GM19351 (cell line): ENCODE data around the gene URGCP.
"Not testable (repeated sequence)": the region's sequence is repeated elsewhere in the genome, so short reads cannot be mapped to it uniquely, and the experiment has no call there.

Experiments
- ATAC-seq: cut with Tn5 transposase; IDR thresholded peaks from one replicate; pipeline ENCODE4 v1.9.1; 2021; ENCODE audit warnings: mild to moderate bottlenecking, moderate library complexity; ENCODE audit not compliant: unreplicated experiment

The URGCP gene

DNA sequence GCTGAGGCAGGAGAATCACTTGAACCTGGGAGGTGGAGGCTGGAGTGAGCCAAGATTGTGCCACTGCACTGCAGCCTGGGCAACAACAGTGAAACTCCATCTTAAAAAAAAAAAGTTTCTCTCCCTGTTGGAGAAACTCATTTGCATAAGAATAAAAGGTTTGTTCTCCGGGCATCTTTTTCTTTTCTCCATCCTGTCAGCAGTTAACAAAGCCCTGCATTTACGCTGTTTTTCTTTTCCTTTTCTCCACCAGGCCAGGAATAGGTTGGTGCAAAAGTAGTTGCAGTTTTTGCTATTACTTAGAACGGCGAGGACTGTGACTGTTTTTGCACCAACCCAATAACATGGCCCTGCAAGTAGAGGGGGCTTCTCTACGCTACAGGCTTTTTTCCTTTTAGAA is 9.5 kb upstream of the URGCP start:
- no peak for ATAC-seq

DNA sequence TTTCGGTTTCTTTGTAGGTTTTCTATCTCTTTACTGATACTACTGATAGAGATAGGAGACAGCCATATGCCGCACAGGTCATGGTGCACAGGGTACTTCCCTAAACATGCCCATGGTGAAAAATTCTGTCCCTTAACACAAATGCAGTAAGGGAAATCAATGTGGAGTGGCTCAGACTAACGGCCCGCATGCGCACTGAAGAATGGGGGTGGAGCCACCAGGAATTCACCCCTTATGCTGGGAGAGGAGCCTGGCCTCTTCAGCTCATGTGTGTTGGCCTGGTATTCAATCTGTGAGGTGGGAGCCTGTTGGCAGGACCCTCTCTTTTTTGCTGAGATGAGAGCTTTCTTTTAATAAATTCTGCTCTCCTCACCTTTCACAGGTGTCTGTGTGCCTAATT is 8.4 kb upstream of the URGCP start:
- ATAC-seq = no peak

DNA sequence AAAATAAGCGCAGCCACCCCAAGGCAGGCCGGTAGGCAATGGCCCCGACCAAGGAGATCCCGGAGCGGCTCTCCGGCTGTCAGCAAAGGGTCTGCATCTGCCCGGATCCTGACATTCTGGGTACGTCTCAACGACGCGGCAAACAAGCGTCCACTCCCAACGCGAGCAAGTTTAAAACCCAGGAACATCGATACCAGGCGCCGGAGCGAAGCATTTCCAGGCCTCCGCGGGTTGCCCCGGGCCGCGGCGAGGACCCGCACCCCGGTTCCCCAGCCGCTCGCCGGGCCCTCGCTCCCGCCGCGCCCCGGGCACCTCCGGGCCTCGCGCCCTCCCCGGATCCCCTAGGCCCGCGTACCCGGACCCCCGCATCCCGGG is 453 bp downstream of the URGCP start:
- ATAC-seq = peak; percentile 36

DNA sequence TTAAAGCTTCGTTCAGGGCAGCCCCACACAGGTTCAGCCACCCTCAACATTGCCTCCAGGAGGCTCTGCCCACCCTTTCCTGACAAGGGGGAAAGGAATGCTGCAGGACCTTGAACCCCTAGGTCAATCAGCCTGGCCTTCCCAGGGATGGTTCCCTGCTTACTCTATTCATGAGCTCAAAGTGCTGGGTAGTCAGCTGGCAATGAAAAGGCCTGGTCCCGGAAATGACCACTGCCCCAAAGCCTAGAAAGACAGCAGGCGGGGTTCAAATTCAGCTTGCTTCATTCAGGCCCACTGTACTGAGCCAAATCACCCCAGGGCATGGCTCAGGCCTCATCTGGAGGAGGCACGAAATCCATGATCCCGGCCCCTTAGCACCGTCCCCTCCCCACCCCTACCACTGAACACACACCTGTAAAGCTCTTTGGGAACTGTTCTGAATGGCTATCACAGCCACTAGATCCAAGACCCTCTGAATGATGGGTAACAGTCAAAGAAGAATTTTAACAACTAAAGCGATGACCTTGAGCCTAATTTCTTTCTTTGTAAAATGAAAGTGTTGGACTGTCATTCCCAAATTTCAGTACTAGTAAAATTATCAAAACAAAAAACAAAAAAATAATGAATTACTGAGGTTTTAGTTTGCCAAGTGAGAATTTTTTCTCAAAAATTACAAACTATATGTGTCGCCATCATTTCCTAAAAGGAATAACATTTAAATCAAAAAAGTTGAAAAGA is 1.0 kb downstream of the URGCP start:
- ATAC-seq = no peak

DNA sequence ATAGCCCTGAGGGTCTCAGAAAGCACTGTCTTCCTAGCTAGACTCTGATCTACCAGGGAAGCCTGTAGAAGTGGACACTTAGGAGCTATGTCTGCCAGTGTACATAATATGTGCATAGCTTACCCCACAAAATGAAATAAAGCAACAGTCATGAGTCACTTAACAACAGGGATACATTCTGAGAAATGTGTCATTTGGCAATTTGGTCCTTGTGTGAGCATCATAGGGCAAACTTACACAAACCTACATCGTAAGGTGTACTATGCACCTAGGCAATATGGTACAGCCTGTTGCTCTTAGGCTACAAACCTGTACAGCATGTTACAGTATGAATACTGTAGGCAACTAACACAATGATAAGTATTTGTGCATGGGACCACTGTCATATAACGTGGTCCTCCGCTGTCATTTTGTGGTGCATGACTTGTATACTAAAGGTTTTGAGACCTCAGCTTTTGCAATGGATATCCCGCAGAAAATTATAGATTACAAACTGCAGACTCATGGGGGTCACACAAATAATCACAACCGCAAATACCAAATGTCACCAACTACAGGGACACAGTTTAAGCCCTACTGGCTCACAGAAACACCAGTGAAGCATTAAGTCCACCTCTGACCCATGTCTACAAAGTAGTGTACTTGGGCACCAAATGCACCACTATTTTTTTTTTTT is 1.7 kb downstream of the URGCP start:
- ATAC-seq = no peak

DNA sequence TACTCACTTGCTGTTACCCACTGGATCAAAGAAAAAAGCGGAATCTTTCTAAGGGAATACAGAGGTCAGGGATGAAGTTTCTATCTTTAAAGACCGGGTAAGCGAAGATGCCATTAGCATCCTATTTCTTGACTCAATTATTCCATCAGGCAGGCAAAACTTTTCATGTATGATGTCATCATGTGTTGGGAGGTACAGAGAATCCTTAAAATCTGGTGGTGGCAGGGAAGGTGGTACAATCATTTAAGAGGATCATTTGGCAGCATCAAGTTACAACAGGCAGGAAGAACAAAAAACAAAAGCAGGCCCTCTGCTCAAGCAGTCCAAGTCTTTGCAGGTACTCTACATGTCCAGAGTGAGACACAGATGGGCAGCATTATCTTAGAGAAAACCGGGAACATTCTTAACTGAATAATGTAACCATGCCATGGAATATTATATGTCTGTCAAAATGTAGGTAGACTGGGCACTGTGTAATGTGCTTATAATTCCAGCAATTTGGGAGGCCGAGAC is 3.8 kb downstream of the URGCP start:
- ATAC-seq = no peak

DNA sequence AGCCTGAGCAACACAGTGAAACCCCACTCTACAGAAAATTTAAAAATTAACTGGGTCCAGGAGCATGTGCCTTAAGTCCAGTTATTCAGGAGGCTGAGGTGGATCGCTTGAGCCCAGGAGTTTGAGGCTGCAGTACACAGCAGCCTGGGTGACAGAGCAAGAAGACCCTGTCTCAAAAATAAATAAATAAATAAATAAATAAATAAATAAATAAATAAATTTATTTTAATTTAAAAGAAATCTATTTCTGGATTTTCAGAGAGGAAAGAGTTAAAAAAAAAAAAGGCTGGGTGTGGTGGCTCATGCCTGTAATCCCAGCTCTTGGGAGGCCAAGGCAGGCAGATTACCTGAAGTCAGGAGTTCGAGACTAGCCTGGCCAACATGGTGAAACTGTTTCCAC is 7.8 kb downstream of the URGCP start:
- not testable (repeated sequence) for ATAC-seq

DNA sequence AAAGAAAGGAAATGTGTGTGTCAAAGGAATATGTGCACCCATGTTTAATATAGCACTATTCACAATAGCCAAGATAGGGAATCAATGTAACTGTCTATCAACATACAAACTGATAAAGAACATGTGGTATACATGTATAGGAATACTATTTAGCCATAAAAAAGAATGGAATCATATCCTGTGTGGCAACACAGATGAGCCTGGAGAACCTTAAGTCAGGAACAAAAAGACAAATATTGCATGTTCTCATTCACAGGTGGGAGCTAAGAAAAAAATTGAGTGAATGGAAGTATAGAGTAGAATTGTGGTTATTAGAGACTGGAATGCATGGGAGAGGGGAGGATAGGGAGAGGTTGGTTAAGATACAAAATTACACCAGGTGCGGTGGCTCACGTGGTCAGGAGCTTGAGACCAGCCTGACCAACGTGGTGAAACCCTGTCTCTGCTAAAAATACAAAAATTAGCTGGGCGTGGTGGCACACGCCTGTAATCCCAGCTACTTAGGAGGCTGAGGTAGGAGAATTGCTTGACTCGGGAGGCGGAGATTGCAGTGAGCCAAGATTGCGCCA is 10.5 kb downstream of the URGCP start:
- ATAC-seq = no peak

DNA sequence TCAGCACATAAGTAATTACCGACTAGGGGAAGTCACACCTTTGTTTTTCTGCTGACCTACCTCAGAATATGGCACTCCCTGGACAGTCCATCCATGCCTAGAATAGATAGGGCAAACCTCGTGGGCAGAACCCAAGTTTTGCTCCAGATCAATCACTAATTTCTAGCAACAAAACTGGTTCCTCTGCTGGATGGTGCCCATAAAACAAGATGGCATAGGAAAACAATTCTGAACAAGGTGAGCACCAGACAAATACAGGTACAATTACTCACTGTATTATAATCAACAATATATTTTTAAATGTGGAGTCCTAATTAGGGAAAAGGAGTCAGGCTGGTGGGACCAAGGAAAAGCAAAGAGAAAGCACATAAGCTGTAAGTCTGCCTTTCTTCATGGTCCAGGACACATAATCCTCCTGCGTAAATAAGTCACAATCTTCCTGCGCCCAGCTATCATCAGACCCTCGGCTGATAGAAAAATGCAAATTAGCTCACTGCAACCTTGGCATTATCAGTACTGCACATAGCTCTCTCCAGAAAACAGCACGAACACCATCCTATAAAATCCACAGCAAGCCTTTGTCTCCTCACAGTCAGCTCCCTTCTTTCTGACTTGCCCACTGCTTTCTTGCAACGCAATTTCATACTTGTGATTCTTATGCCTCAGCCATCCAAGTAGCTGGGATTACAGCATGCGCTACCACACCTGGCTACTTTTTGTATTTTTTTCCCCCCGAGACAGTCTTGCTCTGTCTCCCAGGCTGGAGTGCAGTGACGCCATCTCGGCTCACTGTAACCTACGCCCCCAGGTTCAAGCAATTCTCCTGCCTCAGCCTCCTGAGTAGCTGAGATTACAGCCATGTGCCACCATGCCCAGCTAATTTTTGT is 15.1 kb downstream of the URGCP start:
- ATAC-seq = no peak

DNA sequence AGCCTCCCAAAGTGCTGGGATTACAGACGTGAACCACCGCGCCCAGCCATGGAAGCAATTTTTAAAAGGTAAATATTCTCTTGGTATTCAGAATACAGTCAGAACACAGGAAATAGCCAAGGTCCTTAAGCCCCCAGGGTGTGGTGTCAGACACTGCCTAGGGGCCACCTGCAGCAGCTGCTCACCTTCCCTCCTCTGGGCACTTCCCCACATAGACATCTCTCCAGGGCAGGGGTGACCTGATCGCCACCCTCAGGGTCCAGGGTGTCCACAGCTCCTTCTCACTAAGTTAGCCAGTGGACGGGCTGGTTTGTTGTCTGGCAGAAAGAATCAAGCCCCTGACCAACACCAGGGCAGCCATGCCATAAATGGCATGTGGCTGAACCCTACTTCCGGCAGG is 15.9 kb downstream of the URGCP start:
- no peak for ATAC-seq

DNA sequence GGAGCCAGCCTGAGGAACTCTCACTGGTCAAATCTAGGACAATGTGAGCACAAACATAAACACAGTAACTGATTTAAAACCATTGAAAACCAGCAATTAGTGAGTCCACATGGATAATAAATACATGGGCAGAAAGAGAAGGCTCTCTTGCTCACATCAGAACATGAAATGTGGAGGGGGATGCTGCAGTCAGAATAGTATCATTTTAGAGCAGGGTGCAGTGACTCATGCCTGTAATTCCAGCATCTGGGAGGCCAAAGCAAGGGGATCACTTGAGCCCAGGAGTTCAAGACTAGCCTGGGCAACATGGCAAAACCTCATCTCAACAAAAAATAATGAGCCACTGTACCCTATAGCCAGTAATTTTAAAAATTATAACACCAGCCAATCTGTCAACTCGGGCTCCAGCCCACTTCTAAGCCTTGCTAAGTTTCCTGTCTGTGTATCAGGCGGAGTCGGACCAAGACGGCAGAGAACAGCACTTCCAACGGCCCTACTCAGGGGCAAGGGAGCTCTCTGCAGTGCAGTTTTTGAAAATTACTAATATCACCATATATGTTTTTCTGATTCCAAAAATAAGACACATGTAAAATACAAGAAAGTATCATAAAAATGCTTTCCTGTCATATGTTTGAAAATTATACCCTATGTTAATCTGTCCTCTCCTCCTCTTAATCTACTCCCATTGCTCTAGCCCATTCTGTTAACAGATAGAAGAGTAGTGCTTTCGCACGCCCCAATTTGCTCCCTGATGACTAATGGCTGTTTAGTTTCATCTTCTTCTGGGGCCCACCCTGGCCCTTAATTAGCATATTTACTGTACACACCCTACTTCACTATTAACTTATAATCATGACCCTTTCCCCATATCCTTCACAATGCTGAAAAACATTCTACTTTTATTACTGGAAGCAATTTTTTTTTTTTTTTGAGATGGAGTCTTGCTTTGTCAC is 17.1 kb downstream of the URGCP start:
- no peak for ATAC-seq

DNA sequence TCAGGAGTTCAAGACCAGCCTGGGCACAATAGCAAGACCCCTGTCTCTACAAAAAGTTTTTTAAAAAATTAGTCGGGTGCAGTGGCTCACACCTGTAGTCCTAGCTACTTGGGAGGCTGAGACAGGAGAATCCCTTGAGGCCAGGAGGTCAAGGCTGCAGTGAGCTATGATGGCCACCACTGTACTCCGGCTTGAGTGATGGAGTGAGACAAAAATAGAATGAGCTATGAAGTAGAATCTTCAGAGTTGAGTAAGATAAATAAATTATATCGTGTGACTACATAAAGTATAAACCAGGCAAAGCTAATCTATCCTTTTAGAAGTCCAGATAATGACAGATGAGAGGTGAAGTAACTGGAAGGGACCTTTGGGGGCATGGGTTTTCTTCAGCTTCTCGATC is 21.8 kb downstream of the URGCP start:
- no peak for ATAC-seq

DNA sequence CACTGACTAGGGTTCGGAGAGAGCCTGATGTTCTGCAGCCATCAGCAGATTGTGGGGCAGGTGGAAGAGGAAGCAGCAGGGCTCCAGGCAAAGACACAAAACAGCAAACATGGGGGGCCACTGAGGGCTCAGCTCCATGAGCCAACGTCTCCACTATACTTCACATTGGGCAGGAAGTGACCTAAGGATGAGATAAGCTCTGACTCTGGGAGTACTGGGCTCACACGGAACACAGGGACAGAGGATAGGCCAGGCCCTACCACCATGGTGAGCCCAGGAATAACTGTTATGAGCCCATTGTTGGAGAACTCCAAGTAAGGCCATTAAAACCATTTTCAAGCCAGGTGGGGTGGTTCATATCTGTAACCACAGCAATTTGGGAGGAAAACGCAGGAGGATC is 22.2 kb downstream of the URGCP start:
- no peak for ATAC-seq

DNA sequence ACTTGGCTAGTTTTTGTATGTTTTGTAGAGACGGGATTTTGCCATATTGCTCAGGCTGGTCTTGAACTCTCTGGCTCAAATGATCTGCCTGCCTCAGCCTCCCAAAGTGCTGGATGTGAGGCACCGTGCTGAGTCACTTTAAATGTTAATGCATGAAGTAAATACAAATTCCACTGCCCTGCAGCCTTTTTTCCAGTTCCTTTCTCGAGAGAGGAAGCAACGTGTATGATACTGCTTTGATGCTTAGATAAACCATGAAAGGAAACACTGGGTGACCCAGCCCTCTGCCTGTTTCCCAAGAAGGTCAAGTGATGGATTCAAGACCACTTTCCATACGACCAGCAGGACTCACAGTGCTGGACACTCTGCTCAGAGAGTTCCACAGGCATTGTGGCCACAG is 25.8 kb downstream of the URGCP start:
- ATAC-seq = no peak

DNA sequence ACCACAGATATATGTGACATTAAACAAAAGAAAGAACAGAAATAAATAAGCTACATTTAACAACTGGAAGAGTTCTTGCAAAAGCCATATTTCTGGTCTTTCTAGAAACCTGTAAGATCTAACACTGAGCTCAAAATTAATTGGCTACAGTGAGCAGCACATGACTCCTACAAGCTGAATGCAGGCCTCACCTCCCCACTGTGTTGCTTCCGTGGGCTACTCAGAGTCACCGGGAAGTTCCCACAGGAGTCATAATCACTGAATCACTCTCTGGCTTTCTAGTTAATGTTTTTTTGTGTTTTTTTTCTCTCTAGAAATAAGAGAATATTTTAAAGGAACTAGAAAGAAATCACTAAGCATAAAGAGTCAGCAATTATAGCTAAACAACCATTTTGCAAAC is 26.9 kb downstream of the URGCP start:
- ATAC-seq = no peak

DNA sequence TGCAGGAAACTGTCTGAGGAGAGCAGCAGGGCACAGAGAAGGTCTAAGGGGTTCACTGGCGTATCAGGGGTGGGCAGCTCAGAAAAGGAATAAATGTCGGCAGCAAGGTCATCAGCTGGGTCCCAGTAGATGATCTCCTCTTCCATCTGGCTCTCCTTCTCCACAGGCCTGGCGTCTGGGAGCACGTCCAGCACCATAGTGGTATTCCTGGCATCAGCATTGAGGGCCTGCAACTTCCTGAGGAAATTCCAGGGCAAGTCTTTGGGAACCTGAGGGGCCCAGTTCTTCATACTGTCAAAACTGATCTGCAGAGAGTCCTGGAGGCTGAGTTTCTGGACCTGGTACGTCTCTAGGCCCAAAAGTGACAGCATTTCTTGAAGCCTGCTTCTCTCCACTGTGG is 27.5 kb downstream of the URGCP start:
- no peak for ATAC-seq

DNA sequence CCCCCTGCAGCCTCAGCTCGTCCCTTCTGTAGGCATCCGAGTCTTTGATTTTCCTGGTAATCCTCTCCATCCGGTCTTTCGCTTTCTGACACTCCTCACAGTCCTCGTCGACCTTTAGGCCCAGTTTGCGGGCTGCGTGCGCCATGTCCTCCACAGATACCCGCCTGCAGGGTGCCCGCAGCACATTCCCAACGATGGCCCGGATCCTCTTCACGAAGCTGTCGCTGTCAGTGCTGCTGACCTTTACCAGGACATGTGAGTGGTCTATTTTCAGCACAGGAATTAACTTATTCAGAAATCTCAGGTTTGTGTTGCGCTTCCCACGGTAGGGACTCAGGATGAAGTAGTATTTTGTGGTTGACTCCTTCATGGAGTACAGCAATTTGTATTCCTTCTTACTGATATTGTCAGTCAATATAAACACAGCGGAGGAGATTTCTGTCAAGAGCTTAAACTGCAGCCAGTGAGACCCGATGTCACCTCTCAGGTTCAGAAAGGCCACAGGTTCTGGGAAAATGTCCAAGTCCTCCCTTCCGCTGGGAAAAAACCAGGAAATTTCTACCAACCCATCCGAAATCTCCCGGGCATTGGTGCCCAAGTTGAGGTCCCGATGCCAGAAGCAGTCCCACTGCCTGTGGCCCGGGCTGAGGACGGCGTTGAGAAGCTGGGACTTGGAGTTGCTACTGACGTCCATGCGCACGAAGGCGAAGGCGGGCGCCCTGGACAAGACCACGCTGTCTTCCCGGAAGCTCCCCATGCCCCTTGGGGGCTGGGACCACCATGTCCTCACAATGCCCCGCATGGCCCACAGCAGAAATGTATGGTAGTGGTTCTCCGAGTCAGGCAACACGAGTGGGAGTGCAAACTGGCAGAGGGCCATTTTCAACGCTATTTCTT is 28.2 kb downstream of the URGCP start:
- ATAC-seq = no peak

DNA sequence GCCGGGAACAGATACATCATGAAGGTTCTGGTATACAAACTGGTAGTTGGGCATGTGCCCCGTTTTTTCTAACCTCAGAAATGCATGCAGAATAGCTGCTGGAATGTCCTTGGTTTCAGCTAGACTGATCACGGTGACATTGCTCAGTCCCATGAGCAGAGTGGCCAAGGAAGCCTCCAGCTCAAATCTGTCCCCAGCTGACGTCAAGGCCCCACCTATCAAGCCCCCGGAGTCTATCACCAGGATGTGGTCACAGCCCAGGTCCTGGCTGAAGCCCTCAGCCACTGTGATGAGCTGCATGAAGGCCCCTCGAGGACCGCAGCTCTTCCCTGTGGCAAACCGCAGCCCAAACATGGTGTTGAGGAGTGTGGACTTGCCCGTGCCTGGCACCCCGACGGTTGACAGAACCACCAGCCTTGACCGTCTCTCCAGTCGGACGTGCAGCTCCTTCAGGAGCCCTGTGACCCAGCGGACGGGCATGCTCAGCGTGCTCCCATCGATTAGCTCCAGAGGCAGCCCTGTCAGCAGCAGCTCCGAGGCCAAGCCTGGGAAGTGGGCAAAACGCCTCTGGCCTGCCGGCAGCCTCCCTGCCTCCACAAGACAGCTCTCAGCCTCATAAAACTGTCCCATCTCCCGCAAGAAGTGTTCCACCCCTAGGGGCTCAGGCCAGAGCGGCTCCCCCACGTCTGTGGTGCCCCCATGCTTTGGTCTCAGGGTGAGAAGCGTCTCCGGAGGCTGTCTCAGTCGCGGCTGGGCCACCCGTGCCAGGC is 29.2 kb downstream of the URGCP start:
- no peak for ATAC-seq
